CD4-positive, alpha-beta T cell treated with Interleukin-10 for 1 hour (primary cell): ENCODE data around the gene EPHA2.
"Not testable (repeated sequence)": the region's sequence is repeated elsewhere in the genome, so short reads cannot be mapped to it uniquely, and the experiment has no call there.

Experiments used
- DNase-seq: peaks from one replicate; pipeline ENCODE4 v3.0.0-alpha.2; 2020

Gene EPHA2

DNA sequence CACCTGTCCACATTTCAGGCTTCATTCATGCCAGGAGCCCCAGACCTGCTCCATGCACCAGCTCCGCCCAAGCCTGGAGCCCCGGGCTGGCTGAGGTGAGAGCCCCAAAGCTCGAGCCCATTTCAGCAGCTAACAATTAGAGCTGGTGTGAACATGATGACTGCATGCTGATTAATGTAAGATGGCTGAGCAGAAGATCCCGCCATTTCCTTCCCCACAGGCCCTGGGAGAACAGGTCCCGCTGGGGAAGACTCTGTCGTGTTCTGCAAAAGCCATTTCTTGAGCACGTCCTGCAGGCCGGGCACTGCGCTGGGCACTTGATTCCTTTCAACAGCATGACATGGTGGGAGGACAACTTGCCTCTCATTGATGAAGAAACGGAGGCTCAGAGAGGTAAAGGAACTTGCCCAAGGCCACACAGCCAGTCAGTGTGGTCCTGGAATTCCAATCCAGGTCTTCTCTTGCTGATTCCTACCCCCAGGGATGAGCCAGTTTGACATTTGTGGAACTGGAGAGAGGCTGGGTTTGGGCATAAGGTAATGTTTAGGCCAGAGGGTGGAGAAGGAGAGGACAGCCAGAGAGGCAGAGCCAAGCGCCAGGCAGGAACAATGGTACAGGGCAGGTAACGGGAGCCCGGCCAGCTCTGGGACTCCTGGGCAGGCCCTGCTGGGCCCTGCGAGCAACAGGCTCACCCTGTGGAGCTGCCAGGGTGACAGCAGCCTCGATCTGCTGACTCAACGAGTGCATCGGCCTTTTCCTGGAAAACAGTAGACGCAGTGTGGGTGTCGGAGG is 28.1 kb upstream of the EPHA2 start:
- no peak for DNase-seq

DNA sequence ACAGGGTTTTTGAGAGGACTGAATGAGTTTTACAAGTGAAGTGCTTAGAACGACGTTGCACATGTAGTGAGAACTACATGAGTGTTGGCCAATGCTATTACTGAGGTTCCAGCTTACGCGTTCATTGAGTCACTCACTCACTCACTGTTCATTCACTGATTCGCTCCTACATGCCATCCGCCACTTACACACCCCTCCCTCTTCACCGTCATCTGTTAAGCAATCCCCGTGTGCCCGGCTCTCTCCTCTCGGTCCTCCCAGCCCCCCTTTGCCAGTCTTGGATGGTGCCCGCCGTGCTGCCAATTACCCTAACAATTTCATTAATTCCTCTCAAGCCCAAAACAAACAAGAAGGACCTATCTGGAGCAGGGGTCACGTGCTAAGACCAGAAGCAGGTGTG is 27.3 kb upstream of the EPHA2 start:
- DNase-seq: no peak

DNA sequence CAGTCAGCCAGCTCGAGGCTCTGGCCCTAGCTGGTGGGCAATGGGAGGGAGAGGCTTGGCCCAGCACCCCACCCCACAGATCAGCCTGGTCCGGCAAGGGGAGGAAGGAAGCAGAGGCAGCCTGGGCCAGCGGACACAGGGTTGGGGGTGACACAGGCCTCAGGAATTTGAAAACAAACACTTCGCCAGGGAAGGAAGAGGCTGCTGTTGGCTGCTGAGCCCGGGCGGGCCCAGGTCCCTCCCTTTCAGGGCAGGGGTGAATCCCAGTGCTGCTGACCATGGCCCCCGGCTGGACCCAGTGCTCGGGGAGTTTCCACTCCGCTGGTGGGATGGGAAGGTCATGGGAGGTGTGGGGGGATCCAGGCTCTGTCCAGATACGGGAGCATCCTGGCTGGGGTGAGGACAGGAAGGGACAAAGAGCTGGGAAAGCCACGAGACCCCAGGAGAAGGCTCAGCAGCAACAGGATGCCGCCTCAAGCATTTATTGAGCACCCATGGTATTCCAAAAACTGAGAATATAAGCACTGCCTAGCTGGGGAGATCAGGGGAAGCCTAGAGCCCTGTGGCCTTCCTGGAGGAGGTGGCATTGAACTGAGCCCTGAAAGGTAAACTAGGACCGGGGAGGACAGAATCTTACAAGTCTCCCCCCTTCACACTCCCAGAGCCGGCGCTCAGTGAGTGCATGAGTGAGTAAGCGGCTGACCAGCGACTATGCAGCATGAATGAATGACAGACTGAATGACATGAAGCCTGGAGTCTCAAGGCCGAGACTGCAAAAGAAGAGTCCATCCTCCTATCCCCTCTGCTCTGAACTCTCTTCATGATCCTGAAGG is 26.2 kb upstream of the EPHA2 start:
- no peak for DNase-seq

DNA sequence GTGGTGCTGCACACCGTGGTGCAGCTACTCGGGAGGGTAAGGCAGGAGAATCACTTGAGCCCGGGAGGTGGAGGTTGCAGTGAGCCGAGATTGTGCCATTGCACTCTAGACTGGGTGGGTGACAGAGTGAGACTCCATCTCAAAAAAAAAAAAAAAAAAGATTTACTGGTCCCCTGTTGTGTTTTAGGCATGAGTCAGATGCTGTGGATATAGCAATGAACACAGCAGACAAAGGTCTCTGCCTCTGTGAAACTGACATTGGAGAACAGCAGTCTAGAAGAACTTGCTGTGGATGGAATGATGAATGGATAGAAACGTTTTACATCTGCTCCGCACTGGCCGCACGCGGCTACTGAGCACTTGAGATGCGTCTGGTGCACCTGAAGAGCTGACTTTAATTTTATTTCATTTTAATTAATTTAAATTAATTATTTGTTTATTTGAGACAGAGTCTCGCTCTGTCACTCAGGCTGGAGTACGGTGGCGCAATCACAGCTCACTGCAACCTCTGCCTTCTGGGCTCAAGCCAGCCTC is 24.5 kb upstream of the EPHA2 start:
- DNase-seq: no peak

DNA sequence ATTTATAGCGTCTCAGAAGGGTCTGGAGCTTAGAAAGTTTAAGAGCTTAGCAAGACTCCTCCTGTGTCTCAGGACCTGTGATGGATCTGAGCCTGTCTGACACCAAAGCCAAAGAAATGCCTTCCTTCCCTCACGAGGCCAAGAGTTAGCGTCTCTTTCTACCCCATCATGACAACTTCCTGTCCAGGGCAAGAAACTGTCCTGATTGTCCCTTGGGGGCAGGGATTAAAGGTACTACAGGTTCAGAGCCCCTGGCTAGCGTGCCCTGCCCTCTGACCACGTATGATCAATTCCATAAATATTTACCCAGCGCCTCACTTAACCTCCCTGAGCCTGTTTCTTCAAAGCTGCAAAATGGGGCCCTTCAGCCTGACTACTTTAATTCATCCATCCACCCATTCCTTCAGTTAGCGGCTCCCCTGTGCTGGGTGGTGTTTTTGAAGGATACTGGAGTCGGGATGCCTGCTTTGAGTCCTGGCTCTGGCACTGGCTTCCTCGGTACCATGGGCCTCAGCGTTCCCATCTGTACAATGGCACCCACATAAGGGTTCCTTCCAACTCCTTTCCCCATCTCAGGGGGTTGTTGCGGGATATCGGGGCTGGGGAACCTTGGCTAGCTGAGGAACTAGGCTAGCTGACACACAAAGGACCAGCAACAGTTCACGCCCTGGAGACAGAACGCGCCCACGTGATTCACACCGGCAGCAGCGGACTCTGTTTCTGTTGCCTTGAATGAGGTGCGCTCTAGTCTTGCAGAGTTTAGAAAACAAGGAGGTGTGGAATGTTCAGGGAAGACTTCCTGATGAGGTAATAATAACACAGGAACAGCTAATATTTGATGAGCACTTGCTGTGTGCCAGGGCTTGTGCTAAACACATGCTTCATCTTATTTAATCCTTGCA is 23.0 kb upstream of the EPHA2 start:
- DNase-seq: no peak

DNA sequence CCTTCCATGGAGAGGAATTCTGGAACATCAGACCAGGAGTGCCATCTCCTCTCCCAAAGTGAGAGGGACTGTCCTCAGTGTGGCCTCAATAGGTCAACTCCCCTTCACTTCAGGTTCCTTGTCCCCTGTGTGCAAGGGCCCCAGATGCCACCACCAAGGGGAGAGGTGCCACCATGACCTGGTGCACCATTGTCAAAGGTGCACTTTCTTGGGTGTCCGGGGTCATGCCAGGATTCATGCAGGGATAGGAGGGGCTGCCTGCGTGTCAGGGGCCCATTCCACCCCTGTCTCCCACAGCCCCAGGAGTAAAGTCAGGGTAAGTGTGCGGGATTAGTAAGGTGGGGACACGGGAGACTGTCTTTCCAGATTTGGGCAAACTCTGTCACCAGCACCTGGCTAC is 21.4 kb upstream of the EPHA2 start:
- DNase-seq: no peak

DNA sequence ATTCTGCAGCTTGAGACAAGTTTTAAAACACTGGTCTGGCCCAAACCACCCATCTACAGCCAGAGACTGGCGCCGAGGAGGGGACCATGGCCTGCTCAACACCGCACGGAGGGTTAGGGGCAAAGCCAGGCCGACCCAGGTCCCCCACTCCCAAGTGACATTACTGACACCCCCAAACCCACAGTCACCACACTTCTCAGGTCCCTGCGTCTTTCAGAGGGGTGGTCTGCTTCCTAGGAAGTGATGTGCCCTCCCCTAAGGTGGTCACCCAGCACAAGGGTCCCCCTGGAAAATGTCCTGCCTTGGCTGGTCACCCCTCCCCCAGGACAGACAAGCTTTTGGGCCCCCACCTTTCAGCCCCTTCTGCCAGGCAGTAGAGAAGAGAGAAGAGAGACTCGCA is 20.8 kb upstream of the EPHA2 start:
- no peak for DNase-seq

DNA sequence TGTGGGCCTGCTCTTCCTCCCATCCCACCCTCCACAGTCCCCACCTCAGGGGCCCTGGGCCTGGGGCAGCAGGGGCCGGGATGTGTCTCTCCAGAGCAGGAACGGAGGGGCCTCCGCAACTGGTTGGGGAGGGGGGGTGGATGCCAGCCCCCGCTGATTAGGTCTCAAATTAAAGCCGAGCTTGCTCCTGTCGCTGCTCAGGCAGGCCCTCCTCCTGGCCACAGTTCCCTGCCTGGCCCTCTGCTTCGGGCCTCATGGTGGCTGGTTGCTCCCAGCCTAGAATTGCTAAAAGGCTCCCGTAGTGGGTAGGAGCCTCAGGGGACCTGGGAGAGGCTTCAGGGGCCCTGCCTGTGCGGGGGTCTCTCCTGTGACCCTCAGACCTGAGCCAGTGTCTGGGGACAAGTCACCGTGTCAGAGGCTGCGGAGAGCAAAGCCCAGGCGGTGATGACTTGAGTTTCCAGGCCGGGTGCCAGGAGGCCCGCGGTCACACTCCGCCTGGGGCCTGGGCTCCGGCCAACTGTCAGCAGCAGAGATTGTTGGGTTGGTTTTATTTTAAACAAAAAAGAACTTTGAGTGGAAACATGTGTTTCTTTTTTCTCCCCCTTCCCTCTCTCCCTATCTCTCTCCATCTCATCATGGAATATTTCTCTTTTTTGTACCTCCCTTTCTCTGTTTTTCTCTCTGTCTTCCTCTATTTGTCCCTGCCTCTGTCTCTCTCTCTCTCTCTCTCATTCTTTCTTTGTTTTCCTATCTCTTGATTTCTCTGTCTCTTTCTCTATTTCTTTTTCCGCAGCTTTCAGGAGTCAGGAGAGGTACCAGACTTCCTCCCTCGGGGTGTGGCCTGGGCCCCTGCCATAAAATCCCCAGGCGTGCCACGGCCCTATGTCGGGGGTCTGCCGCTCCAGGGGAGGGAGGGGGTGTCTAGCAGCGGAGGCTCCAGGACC is 20.0 kb upstream of the EPHA2 start:
- no peak for DNase-seq

DNA sequence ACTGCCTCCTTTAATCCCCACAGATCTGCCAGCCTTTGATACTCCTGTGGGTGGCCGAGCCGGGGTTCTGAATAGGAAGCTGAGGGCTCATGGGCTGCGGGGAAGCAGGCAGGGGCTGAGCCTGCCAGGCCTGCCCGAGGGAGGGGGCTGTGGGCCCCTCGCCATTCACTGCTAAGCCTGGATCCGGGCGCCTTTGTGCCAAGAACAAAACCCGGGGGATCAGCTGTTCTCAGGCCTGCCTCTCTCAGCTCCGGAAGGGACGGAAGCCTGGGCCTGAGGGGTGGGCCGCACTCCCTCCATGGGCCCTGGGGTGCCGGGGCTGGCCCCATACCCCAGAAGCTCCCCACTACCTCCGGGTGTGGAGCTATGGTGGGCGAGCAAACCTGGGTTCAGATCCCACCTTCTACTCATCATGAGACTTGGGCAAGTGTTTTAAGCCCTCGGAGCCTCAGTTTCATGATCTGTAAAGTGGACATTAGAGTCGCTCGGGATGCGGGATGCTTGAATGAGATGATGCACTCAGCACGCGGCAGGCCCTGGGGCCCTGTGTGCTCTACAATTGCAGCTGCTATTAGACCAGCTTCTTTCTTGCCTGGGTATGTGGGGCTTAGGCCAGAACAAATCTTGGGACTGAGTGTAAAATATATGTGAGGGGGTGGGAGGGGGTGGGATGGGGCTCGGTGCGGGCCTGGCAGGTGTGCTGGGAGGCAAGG is 19.2 kb upstream of the EPHA2 start:
- DNase-seq: no peak

DNA sequence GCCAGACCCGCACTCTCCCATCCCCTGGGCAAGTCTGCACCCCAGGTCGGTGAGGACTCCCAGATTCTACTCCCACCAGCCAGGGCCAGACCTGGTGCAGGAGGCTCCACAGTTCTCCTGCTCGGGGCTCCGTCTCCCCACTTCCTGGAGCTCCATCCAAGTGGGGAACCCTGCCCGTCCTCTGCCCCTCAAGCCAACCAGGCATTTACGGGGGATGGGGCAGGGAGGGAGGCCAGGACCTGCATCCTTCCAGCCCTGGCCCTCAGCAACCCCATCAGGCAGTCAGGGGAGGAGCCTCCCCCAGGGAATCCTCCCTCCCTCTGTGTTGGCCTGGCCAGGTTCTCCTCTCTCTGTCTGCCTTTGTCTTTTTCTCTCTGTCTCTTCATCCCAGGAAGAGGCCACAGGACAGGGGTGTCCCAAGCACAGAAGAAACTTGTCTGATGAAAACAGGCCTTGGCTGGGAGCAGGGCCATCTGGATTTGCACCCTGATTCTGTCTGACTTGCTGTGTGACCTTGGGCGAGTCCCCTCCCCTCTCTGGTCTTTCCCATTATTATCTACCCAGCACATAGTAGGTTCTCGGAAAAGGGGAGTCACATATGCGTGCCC is 18.5 kb upstream of the EPHA2 start:
- DNase-seq: no peak

DNA sequence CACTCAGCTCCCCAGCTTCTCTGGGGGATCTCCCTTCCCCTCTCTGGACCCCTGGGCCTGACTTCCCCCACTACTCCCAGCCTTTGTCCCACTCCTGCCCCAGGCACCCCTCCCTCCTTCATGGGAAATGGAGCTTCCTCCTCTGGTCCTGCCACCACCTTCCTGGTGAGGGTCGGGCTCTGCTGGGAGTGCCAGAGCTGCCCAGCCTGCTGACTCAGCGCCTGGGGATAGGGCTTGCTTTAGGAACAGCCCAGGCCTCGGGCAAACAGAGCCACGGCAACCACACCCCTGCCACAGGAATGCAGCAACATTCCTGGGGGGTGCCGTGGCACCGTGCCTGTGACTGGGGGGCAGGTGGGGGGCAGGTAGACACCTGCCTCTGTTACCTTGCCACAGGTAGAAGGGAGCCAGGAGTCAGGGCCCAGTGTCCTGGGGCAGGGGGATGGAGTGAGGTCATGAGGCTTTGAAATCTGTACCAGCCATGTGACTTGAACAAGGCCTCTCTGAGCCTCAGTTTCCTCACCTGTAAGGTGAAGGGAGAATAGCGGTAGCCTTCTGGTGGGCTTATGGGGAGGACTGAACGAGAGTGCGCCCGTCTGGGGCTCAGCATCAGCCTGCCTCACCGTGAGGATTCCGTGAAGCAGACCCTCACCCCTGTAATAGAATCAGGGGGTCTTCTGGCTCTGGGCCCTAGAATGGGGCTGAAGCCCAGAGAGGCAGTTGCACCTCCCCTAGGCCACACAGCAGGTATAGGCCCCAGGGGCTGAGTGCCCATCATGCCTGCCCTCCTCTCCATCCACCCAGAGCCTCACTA is 17.8 kb upstream of the EPHA2 start:
- DNase-seq: no peak

DNA sequence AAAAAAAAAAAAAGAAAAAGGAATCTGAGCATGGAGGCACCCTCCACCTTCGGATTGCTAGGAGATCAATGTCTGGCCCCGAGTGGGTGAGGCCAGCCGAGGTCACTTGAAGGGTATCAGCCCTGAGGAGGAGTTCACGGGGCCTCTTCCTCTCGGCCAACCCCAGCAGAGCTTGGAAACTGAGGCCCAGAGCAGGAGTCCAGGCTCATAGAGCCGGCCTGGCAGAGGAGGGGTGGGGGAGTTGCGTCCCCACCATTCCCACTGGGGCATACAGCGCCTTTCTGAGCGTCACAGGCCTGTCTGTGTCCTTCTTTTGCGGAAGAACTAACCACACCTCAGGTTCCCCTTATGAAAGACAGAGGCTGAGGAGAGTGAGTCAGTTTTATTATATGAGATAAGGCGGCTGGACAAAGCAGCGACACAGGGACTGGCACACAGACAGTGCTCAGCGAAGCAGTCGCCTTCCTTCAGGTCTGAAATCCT is 17.1 kb upstream of the EPHA2 start:
- DNase-seq: no peak

DNA sequence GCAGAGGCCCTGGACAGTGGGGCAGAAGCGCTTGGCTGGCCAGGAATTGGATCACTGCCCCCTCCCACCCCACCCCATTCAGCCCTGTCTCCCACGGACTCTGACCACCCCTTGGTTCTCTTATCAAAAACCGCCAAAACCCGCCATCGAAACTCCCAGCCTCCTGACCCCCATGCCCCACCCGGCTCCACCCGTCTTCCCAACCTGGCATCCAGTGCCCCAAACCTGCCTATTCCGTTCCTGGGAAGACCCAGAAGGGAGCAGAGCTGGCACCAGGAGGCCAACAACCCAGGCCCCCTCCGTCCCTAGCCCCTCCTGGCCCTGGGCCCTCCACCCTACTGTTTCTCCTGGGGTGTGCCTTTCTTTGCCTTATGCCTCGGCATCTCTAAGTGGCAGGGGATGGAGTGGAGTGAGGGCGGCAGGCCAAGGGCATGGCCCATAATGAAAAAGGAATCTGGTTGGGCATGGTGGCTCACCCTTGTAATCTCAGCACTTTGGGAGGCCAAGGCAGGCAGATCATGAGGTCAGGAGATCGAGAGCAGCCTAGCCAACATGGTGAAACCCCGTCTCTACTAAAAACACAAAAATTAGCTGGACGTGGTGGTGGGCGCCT is 16.5 kb upstream of the EPHA2 start:
- no peak for DNase-seq

DNA sequence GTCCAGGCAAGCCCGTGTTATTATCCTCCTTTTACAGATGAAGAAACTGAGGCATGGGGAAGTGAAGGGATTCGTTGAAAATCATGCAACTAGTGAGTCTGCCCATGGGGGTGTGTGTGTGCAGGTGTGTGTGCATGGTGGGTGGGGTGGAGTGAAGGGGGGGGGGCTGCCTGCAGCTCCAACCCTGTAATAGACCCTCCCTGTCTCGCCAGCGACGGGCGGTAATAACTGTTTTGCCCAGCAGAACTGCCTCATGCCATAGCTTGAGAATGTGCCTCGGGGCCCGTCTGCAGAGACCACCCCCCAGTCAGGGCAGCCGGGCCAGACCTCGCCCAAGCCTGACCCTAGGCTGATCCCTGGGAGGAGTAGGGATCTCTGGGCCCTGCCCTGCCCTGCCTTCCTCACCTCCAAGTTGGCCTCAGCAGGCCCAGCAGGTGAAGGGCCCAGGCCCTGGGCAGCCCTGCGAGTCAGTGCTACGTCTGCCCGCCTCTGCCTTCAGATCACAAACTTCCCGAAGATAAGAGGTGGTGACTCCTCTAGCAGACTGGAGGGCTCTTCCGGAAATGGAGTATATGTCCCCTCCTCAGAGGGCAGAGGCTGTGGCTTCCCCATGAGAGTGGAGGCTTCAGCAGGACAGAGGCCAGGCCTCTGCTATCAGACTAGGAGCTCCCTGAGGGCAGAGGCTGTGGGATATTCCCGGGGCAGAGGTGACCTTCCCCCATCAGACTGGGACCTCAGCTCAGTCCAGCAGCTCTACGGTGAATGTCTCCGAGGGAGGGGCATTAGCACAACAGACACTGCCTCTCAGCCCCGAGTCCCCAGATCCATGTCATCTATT is 15.7 kb upstream of the EPHA2 start:
- DNase-seq: no peak

DNA sequence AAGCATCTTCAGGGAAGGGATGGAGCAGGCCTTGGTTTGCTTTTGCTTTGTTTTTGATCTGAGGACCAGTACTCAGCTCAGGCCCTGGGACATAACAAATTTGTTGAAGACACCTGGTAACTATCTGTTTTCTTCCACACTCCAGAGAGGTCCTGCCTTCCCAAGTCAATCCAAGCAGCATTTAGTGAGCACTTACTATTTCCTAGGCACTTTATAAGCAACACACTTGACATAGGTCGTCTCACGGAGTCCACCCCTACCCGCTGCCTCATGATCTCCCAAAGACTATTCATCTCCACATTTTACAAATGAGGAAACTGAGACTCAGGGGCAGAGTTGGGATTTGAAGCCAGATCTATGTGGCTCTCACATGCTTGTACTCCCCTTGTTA is 14.4 kb upstream of the EPHA2 start:
- DNase-seq: no peak

DNA sequence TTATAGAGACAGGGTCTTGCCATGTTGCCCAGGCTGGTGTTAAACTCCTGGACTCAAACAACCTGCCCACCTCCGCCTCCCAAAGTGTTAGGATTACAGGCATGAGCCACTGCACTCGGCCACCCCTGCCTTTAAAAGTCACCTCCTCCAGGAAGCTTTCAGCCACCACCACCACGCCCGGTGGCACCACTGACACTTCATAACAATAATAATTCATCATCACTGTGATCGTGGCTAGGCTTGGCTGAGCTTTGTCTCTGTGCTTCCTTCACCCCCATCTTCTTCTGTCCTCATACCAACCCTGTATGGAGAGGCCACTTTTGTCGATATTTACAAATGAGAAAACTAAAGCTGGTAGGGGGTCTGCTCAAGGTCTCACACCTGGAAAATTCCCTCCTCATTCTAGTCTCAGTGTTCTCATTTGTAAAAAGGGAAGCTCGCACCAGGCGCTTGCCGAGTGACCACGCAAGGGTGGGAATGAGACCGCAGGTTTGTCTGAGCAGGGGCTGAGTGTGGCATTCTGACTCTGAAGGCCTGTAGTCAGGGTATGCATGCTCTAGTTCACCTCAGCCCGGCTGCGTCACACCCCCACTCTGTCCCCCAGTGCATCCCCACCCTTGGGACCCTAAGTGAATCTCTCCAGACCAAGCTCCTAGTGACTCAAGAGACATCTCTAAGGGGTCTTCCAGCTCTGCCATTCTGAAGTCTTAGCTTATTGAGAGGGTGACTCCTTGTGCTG is 12.9 kb upstream of the EPHA2 start:
- no peak for DNase-seq

DNA sequence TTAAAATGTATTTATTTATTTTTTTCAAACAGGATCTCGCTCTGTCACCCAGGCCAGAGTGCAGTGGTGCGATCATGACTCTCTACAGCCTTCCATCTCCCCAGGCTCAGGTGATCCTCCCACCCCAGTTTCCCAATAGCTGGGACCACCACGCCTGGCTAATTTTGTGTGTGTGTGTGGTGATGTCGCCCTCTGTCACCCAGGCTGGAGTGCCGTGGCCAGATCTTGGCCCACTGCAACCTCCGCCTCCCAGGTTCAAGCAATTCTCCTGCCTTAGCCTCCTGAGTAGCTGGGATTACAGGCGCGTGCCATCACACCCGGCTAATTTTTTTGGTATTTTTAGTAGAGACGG is 12.3 kb upstream of the EPHA2 start:
- DNase-seq: not testable (repeated sequence)
